H9 (cell line): ENCODE data around the gene GATA1. TPM values are rescaled to one million over a fixed set of nuclear protein-coding genes. Genes with fewer than 3 reads are reported as not detected.

Experiments
- DNase-seq: peaks from one replicate; pipeline ENCODE4 v3.0.0-alpha.2; 2017
- H2AFZ ChIP-seq: one replicate; pipeline ENCODE4 v1.6.1; 2013; ENCODE audit warnings: mild to moderate bottlenecking, low read length, control low read depth, moderate library complexity
- H2AK5ac ChIP-seq: 2 replicates; pipeline ENCODE4 v1.6.1; 2013; ENCODE audit warnings: low read length, control low read depth, mixed read lengths; ENCODE audit not compliant: insufficient read length
- H2BK120ac ChIP-seq: one replicate; pipeline ENCODE4 v1.6.1; 2013; ENCODE audit warnings: low read depth, mild to moderate bottlenecking, low read length, control low read depth, inconsistent platforms; ENCODE audit not compliant: poor library complexity, severe bottlenecking
- H2BK12ac ChIP-seq: 2 replicates; pipeline ENCODE4 v1.6.1; 2013; ENCODE audit warnings: low read length, control low read depth, mixed read lengths, low read depth; ENCODE audit not compliant: insufficient read length
- H2BK15ac ChIP-seq: 2 replicates; pipeline ENCODE4 v1.6.1; 2013; ENCODE audit warnings: low read depth, low read length, control low read depth
- H2BK20ac ChIP-seq: one replicate; pipeline ENCODE4 v1.6.1; 2013; ENCODE audit warnings: low read depth, mild to moderate bottlenecking, low read length, control low read depth, inconsistent platforms; ENCODE audit not compliant: poor library complexity, severe bottlenecking
- H2BK5ac ChIP-seq: 2 replicates; pipeline ENCODE4 v1.6.1; 2013; ENCODE audit warnings: low read length, control low read depth, mixed read lengths; ENCODE audit not compliant: insufficient read length
- H3K14ac ChIP-seq: 2 replicates; pipeline ENCODE4 v1.6.1; 2013; ENCODE audit warnings: low read length, control low read depth; ENCODE audit not compliant: insufficient read depth
- H3K18ac ChIP-seq: 2 replicates; pipeline ENCODE4 v1.6.1; 2013; ENCODE audit warnings: low read depth, mild to moderate bottlenecking, mixed read lengths, low read length, control low read depth; ENCODE audit not compliant: insufficient read length
- H3K23ac ChIP-seq: 2 replicates; pipeline ENCODE4 v1.6.1; 2013; ENCODE audit warnings: low read length, control low read depth, mixed read lengths, low read depth; ENCODE audit not compliant: insufficient read length
- H3K23me2 ChIP-seq: 2 replicates; pipeline ENCODE4 v1.6.1; 2013; ENCODE audit warnings: low read depth, mild to moderate bottlenecking, mixed read lengths, low read length, control low read depth; ENCODE audit not compliant: insufficient read length, poor library complexity, severe bottlenecking
- H3K27ac ChIP-seq: 2 replicates; pipeline ENCODE4 v1.5.1; 2013; ENCODE audit warnings: low read length, control low read depth, mixed read lengths, low read depth; ENCODE audit not compliant: insufficient read length
- H3K27me3 ChIP-seq: 2 replicates; pipeline ENCODE4 v1.6.1; 2013; ENCODE audit warnings: low read length, control low read depth, inconsistent platforms; ENCODE audit not compliant: insufficient read depth
- H3K4ac ChIP-seq: 2 replicates; pipeline ENCODE4 v1.6.1; 2013; ENCODE audit warnings: low read depth, mild to moderate bottlenecking, control low read depth, inconsistent platforms, low read length, moderate library complexity
- H3K4me1 ChIP-seq: 2 replicates; pipeline ENCODE4 v1.6.1; 2013; ENCODE audit warnings: low read length, control low read depth, inconsistent platforms; ENCODE audit not compliant: insufficient read depth
- H3K4me2 ChIP-seq: 2 replicates; pipeline ENCODE4 v1.6.1; 2013; ENCODE audit warnings: low read length, control low read depth, mixed read lengths; ENCODE audit not compliant: insufficient read length, insufficient read depth
- H3K56ac ChIP-seq: 2 replicates; pipeline ENCODE4 v1.6.1; 2013; ENCODE audit warnings: low read depth, mild to moderate bottlenecking, mixed read lengths, low read length, control low read depth; ENCODE audit not compliant: insufficient read length
- H3K79me1 ChIP-seq: 2 replicates; pipeline ENCODE4 v1.6.1; 2013; ENCODE audit warnings: low read depth, mild to moderate bottlenecking, moderate library complexity, low read length, control low read depth, inconsistent platforms; ENCODE audit not compliant: insufficient read depth, poor library complexity, severe bottlenecking
- H3K79me2 ChIP-seq: 2 replicates; pipeline ENCODE4 v1.6.1; 2013; ENCODE audit warnings: low read length, control low read depth, inconsistent platforms; ENCODE audit not compliant: insufficient read depth
- H3K9ac ChIP-seq: 2 replicates; pipeline ENCODE4 v1.6.1; 2013; ENCODE audit warnings: low read length, control low read depth, mixed read lengths; ENCODE audit not compliant: insufficient read length; ENCODE audit errors: extremely low read depth
- H3K9me3 ChIP-seq: one replicate; pipeline ENCODE4 v1.6.1; 2013; ENCODE audit warnings: low read depth, low read length, inconsistent platforms; ENCODE audit not compliant: control insufficient read depth
- H3T11ph ChIP-seq: one replicate; pipeline ENCODE4 v1.6.1; 2013; ENCODE audit warnings: mild to moderate bottlenecking, low read length, control low read depth, inconsistent platforms
- H4K20me1 ChIP-seq: one replicate; pipeline ENCODE4 v1.6.1; 2013; ENCODE audit not compliant: control insufficient read depth, insufficient read length, insufficient read depth
- H4K5ac ChIP-seq: 2 replicates; pipeline ENCODE4 v1.6.1; 2013; ENCODE audit warnings: low read depth, mild to moderate bottlenecking, mixed read lengths, low read length, control low read depth; ENCODE audit not compliant: insufficient read length
- H4K8ac ChIP-seq: replicated peaks from 2 replicates; pipeline ENCODE4 v1.6.1; 2013; ENCODE audit warnings: low read length, control low read depth, mixed read lengths, low read depth; ENCODE audit not compliant: insufficient read length
- H4K91ac ChIP-seq: 2 replicates; pipeline ENCODE4 v1.6.1; 2013; ENCODE audit warnings: low read depth, mild to moderate bottlenecking, moderate library complexity, mixed read lengths, low read length, control low read depth; ENCODE audit not compliant: insufficient read length
- H3K27ac Mint-ChIP-seq, 3 experiments: 2 replicates in 2 of 3; 3 replicates in 1 of 3; pipeline ENCODE4 v1.8.0; 2020 to 2021; ENCODE audit warnings: mixed read lengths in 3 of 3, mild to moderate bottlenecking in 1 of 3, moderate library complexity in 1 of 3
- H3K27me3 Mint-ChIP-seq: 2 replicates; pipeline ENCODE4 v1.8.0; 2021; ENCODE audit warnings: low read depth, mild to moderate bottlenecking, moderate library complexity, mixed read lengths
- H3K36me3 Mint-ChIP-seq, 3 experiments: 2 replicates in 2 of 3; 3 replicates in 1 of 3; pipeline ENCODE4 v1.8.0; 2020 to 2021; ENCODE audit warnings: low read depth in 3 of 3, mixed read lengths in 3 of 3; ENCODE audit not compliant: insufficient read depth in 1 of 3
- H3K4me1 Mint-ChIP-seq, 2 experiments: 2 replicates each; pipeline ENCODE4 v1.8.0; 2020; ENCODE audit warnings: mixed read lengths in 2 of 2
- H3K4me3 Mint-ChIP-seq, 2 experiments: 2 replicates in 1 of 2; 3 replicates in 1 of 2; pipeline ENCODE4 v1.8.0; 2020 to 2021; ENCODE audit warnings: mild to moderate bottlenecking in 2 of 2, mixed read lengths in 2 of 2, moderate library complexity in 1 of 2
- H3K9me3 Mint-ChIP-seq, 2 experiments: 2 replicates in 1 of 2; 3 replicates in 1 of 2; pipeline ENCODE4 v1.8.0; 2020; ENCODE audit warnings: mild to moderate bottlenecking in 2 of 2, mixed read lengths in 2 of 2, moderate library complexity in 1 of 2
- CTCF ChIP-seq: fragments of 200-600 bp; sonication (generic); conservative IDR thresholded peaks from 3 replicates; pipeline ENCODE4 v1.8.0; 2021; ENCODE audit warnings: antibody characterized with exemption, mild to moderate bottlenecking
- WGBS: extraction: QIAGEN DNeasy Blood & Tissue Kit; methylation state at CpG from one replicate; pipeline ENCODE4 v1.1.7; 2013; ENCODE audit warnings: missing lambda C conversion rate, low lambda C conversion rate, mixed read lengths; ENCODE audit not compliant: insufficient read length; ENCODE audit errors: extremely low coverage; 5-methylcytosine and 5-hydroxymethylcytosine counted together
- total RNA-seq: library from RNA; stranded (reverse); gene quantifications from 2 replicates; pipeline ENCODE4 v1.2.1, GENCODE V29; 2021

Gene GATA1
- total RNA-seq, 1 experiment from 2014 or later, result not detected

GRCh38 chrX:48823053-48823452 is 36.7 kb downstream of the GATA1 start:
- Histone ChIP-seq H3K9me3 (peaks cover 20% of the 10 kb centered on the region), H4K20me1 (no peaks in the 10 kb centered on the region), H3T11ph (no peak overlapping the region), H3K18ac (no peak overlapping the region), H3K4me1 (no peaks in the 10 kb centered on the region), H4K8ac (no peak overlapping the region), H4K5ac (no peak overlapping the region), H3K4ac (no peak overlapping the region), H2BK120ac (no peak overlapping the region), H2BK5ac (no peak overlapping the region), H2BK15ac (no peak overlapping the region), H3K27ac (no peak overlapping the region), H3K4me2 (no peak overlapping the region), H3K23me2 (no peaks in the 10 kb centered on the region), H2AK5ac (no peak overlapping the region), H3K79me2 (no peaks in the 10 kb centered on the region), H3K79me1 (no peaks in the 10 kb centered on the region), H2AFZ (no peak overlapping the region), H3K27me3 (no peaks in the 10 kb centered on the region), H3K56ac (no peak overlapping the region), H3K23ac (no peak overlapping the region), H3K9ac (no peak overlapping the region), H4K91ac (no peak overlapping the region), H2BK20ac (no peak overlapping the region), H3K14ac (no peak overlapping the region), H2BK12ac (no peak overlapping the region)
- Mint-ChIP-seq H3K27me3 (peaks cover 1% of the 10 kb centered on the region), H3K36me3 (peaks cover 32 to 68% (median 53%) of the 10 kb centered on the region in 3 experiments), H3K9me3 (peaks cover 62 to 82% of the 10 kb centered on the region in 2 experiments), H3K27ac (no peak overlapping the region), H3K4me3 (no peak overlapping the region), H3K4me1 (peaks cover 0 to 6% of the 10 kb centered on the region in 2 experiments; a peak in 3 of 4 replicates)
- WGBS, result no CpG with 5 or more reads among the region's 6 CpGs
- TF ChIP-seq CTCF, result no peak
- DNase-seq, result no peak
